ENCODE results near the gene BANF1.

GRCh38 chr11:66020212-66020611, 17.9 kb downstream of the BANF1 start:
- TF ChIP-seq EZH2 (IDR thresholded peaks at IDR 0.05; ENCODE audit: borderline replicate concordance, low read length), result no peak
- TF ChIP-seq CTCF (IDR thresholded peaks at IDR 0.05; ENCODE audit: low read length), result no peak

Measured in OCI-LY1 (cell line).